GM18511 (cell line): ENCODE data around the gene BRD8.

Source experiments
- ATAC-seq: cut with Tn5 transposase; IDR thresholded peaks from one replicate; pipeline ENCODE4 v1.9.1; 2021; ENCODE audit warnings: mild to moderate bottlenecking, moderate library complexity; ENCODE audit not compliant: unreplicated experiment

Gene BRD8

GRCh38 chr5:138105709-138106108 is 72.7 kb downstream of the BRD8 start:
- ATAC-seq, result no peak

GRCh38 chr5:138103319-138103637 is 75.2 kb downstream of the BRD8 start:
- ATAC-seq, result no peak

- ATAC-seq, result no peak
Observed at GRCh38 chr5:138102454-138103318, 75.7 kb downstream of the BRD8 start.

GRCh38 chr5:138096997-138097828 is 81.2 kb downstream of the BRD8 start:
- ATAC-seq, result no peak

- no peak for ATAC-seq
Observed at GRCh38 chr5:138096363-138096762, 82.1 kb downstream of the BRD8 start.

- ATAC-seq, result no peak
Observed at GRCh38 chr5:138095100-138095907, 83.1 kb downstream of the BRD8 start.

GRCh38 chr5:138093036-138093435 is 85.4 kb downstream of the BRD8 start:
- no peak for ATAC-seq

- ATAC-seq, result no peak
Observed at GRCh38 chr5:138092301-138092700, 86.1 kb downstream of the BRD8 start.

- ATAC-seq, result no peak
Observed at GRCh38 chr5:138091685-138092084, 86.7 kb downstream of the BRD8 start.
